Activated T-cell treated with anti-CD3 and anti-CD28 coated beads, Interleukin-2, amount 50 U/mL, for 72 hours (primary cell): Measurements from ENCODE around the gene TRAPPC8. TPM values are rescaled to one million over a fixed set of nuclear protein-coding genes. Genes with fewer than 3 reads are reported as not detected.

Experiments
- ATAC-seq, 2 donors: fragments of 150-1000 bp; cut with Tn5 transposase; replicated peaks in 1 of 2; 2 replicates each; pipeline ENCODE4 v1.10.0; 2021; ENCODE audit warnings: moderate library complexity in 2 of 2, mild to moderate bottlenecking in 1 of 2
- DNase-seq, 2 donors: peaks; one replicate each; pipeline ENCODE4 v3.0.0; 2021 to 2022; ENCODE audit warnings: mixed read lengths in 1 of 2
- H3K27ac Mint-ChIP-seq: one replicate; pipeline ENCODE4 v1.8.0; 2022; ENCODE audit warnings: mild to moderate bottlenecking, moderate library complexity, mixed read lengths
- H3K27me3 Mint-ChIP-seq: one replicate; pipeline ENCODE4 v1.8.0; 2022; ENCODE audit warnings: low read depth, mixed read lengths
- H3K36me3 Mint-ChIP-seq, 2 donors: one replicate each; pipeline ENCODE4 v1.8.0; 2022; ENCODE audit warnings: mixed read lengths in 2 of 2, mild to moderate bottlenecking in 1 of 2; ENCODE audit not compliant: insufficient read depth in 2 of 2
- H3K4me1 Mint-ChIP-seq: one replicate; pipeline ENCODE4 v1.8.0; 2022; ENCODE audit warnings: low read depth, mixed read lengths
- H3K4me3 Mint-ChIP-seq, 2 donors: one replicate each; pipeline ENCODE4 v1.8.0; 2022; ENCODE audit warnings: mild to moderate bottlenecking in 2 of 2, mixed read lengths in 2 of 2, moderate library complexity in 2 of 2
- H3K9me3 Mint-ChIP-seq, 2 donors: one replicate each; pipeline ENCODE4 v1.8.0; 2022; ENCODE audit warnings: mixed read lengths in 2 of 2
- total RNA-seq, 2 donors: library from RNA; stranded (reverse); gene quantifications; one replicate each; pipeline ENCODE4 v1.2.3, GENCODE V29; 2022

The TRAPPC8 gene
- total RNA-seq, 2 donors from 2014 or later, result 39.1 to 40.9 TPM

GRCh38 chr18:31878358-31878757 is 64.6 kb downstream of the TRAPPC8 start:
- H3K27me3 Mint-ChIP-seq, result no peaks in the 10 kb centered on the region
- H3K4me1 Mint-ChIP-seq, result no peaks in the 10 kb centered on the region
- peak overlapping the region; percentile 71 for H3K27ac Mint-ChIP-seq
- DNase-seq (no peak), ATAC-seq (no peak)
- no peak overlapping the region for H3K4me3 Mint-ChIP-seq
- peaks cover 3 to 6% of the 10 kb centered on the region in 2 donors for H3K9me3 Mint-ChIP-seq
- H3K36me3 Mint-ChIP-seq, result peaks cover 30 to 36% of the 10 kb centered on the region in 2 donors

- H3K4me3 Mint-ChIP-seq, result no peak overlapping the region
- peaks cover 3 to 6% of the 10 kb centered on the region in 2 donors for H3K9me3 Mint-ChIP-seq
- ATAC-seq, result no peak
- H3K27me3 Mint-ChIP-seq, result no peaks in the 10 kb centered on the region
- H3K36me3 Mint-ChIP-seq, result peaks cover 28 to 33% of the 10 kb centered on the region in 2 donors
- H3K4me1 Mint-ChIP-seq, result no peaks in the 10 kb centered on the region
- no peak overlapping the region for H3K27ac Mint-ChIP-seq
- DNase-seq, result no peak
Observed at GRCh38 chr18:31877900-31878299, 65.0 kb downstream of the TRAPPC8 start.

- Mint-ChIP-seq H3K4me3 (no peak overlapping the region), H3K27me3 (no peaks in the 10 kb centered on the region), H3K4me1 (no peaks in the 10 kb centered on the region), H3K9me3 (peaks cover 0 to 3% of the 10 kb centered on the region in 2 donors), H3K36me3 (peaks cover 23 to 33% of the 10 kb centered on the region in 2 donors), H3K27ac (peak overlapping the region; percentile 7)
- ATAC-seq (no peak), DNase-seq (no peak)
Observed at GRCh38 chr18:31876707-31877106, 66.2 kb downstream of the TRAPPC8 start.

GRCh38 chr18:31875301-31875700 is 67.6 kb downstream of the TRAPPC8 start:
- no peak for ATAC-seq
- peaks cover 14 to 29% of the 10 kb centered on the region in 2 donors for H3K36me3 Mint-ChIP-seq
- H3K27me3 Mint-ChIP-seq, result no peaks in the 10 kb centered on the region
- no peaks in the 10 kb centered on the region for H3K4me1 Mint-ChIP-seq
- no peak overlapping the region for H3K4me3 Mint-ChIP-seq
- no peak for DNase-seq
- H3K27ac Mint-ChIP-seq, result no peak overlapping the region
- no peaks in the 10 kb centered on the region for H3K9me3 Mint-ChIP-seq

- no peaks in the 10 kb centered on the region for H3K9me3 Mint-ChIP-seq
- ATAC-seq (no peak), DNase-seq (no peak)
- no peaks in the 10 kb centered on the region for H3K27me3 Mint-ChIP-seq
- H3K27ac Mint-ChIP-seq, result no peak overlapping the region
- no peak overlapping the region for H3K4me3 Mint-ChIP-seq
- H3K4me1 Mint-ChIP-seq, result no peaks in the 10 kb centered on the region
- H3K36me3 Mint-ChIP-seq, result peaks cover 1 to 9% of the 10 kb centered on the region in 2 donors
Observed at GRCh38 chr18:31863103-31863502, 79.8 kb downstream of the TRAPPC8 start.

GRCh38 chr18:31860488-31860887 is 82.4 kb downstream of the TRAPPC8 start:
- H3K4me1 Mint-ChIP-seq, result no peaks in the 10 kb centered on the region
- H3K36me3 Mint-ChIP-seq, result peaks cover 1 to 19% of the 10 kb centered on the region in 2 donors
- DNase-seq (no peak), ATAC-seq (no peak)
- no peaks in the 10 kb centered on the region for H3K27me3 Mint-ChIP-seq
- no peaks in the 10 kb centered on the region for H3K9me3 Mint-ChIP-seq
- no peak overlapping the region for H3K4me3 Mint-ChIP-seq
- H3K27ac Mint-ChIP-seq, result peak overlapping the region; percentile 89

GRCh38 chr18:31857526-31858106 is 85.3 kb downstream of the TRAPPC8 start:
- Mint-ChIP-seq H3K27me3 (no peaks in the 10 kb centered on the region), H3K9me3 (no peaks in the 10 kb centered on the region), H3K4me1 (no peaks in the 10 kb centered on the region), H3K27ac (no peak overlapping the region), H3K36me3 (peaks cover 1 to 24% of the 10 kb centered on the region in 2 donors), H3K4me3 (no peak overlapping the region)
- no peak for DNase-seq
- ATAC-seq, result no peak

GRCh38 chr18:31850844-31851243 is 92.1 kb downstream of the TRAPPC8 start:
- H3K36me3 Mint-ChIP-seq, result peaks cover 0 to 19% of the 10 kb centered on the region in 2 donors
- H3K27ac Mint-ChIP-seq, result no peak overlapping the region
- no peaks in the 10 kb centered on the region for H3K9me3 Mint-ChIP-seq

GRCh38 chr18:31840499-31840898 is 102.4 kb downstream of the TRAPPC8 start:
- no peak for ATAC-seq
- Mint-ChIP-seq H3K9me3 (no peaks in the 10 kb centered on the region), H3K27ac (no peak overlapping the region), H3K27me3 (no peaks in the 10 kb centered on the region), H3K36me3 (peaks cover 2 to 25% of the 10 kb centered on the region in 2 donors), H3K4me3 (no peak overlapping the region), H3K4me1 (no peaks in the 10 kb centered on the region)
- no peak for DNase-seq

More at GRCh38 chr18:31850844-31851243, 92.1 kb downstream of the TRAPPC8 start:
- no peaks in the 10 kb centered on the region for H3K27me3 Mint-ChIP-seq
- ATAC-seq, result no peak
- no peaks in the 10 kb centered on the region for H3K4me1 Mint-ChIP-seq
- DNase-seq, result no peak
- no peak overlapping the region for H3K4me3 Mint-ChIP-seq

GRCh38 chr18:31837879-31838278 is 105.0 kb downstream of the TRAPPC8 start:
- Mint-ChIP-seq H3K4me3 (no peak overlapping the region), H3K9me3 (no peaks in the 10 kb centered on the region), H3K27me3 (no peaks in the 10 kb centered on the region), H3K4me1 (no peaks in the 10 kb centered on the region), H3K27ac (no peak overlapping the region), H3K36me3 (peaks cover 6 to 22% of the 10 kb centered on the region in 2 donors)
- DNase-seq (no peak), ATAC-seq (no peak)

GRCh38 chr18:31835528-31836133 is 107.3 kb downstream of the TRAPPC8 start:
- DNase-seq (no peak), ATAC-seq (no peak)
- Mint-ChIP-seq H3K36me3 (peaks cover 6 to 22% of the 10 kb centered on the region in 2 donors), H3K4me1 (no peaks in the 10 kb centered on the region), H3K9me3 (no peaks in the 10 kb centered on the region), H3K4me3 (no peak overlapping the region), H3K27me3 (no peaks in the 10 kb centered on the region), H3K27ac (no peak overlapping the region)

- no peak for ATAC-seq
- Mint-ChIP-seq H3K4me1 (no peaks in the 10 kb centered on the region), H3K27ac (no peak overlapping the region), H3K27me3 (no peaks in the 10 kb centered on the region), H3K4me3 (no peak overlapping the region), H3K36me3 (peaks cover 8 to 19% of the 10 kb centered on the region in 2 donors), H3K9me3 (no peaks in the 10 kb centered on the region)
- no peak for DNase-seq
Observed at GRCh38 chr18:31831903-31832302, 111.0 kb downstream of the TRAPPC8 start.

GRCh38 chr18:31830686-31831085 is 112.2 kb downstream of the TRAPPC8 start:
- Mint-ChIP-seq H3K27me3 (no peaks in the 10 kb centered on the region), H3K36me3 (peaks cover 8 to 15% of the 10 kb centered on the region in 2 donors), H3K27ac (no peak overlapping the region), H3K4me3 (no peak overlapping the region), H3K9me3 (no peaks in the 10 kb centered on the region), H3K4me1 (no peaks in the 10 kb centered on the region)
- ATAC-seq (no peak), DNase-seq (no peak)

GRCh38 chr18:31828613-31829012 is 114.3 kb downstream of the TRAPPC8 start:
- no peaks in the 10 kb centered on the region for H3K27me3 Mint-ChIP-seq
- no peak overlapping the region for H3K4me3 Mint-ChIP-seq
- DNase-seq, result no peak
- H3K9me3 Mint-ChIP-seq, result no peaks in the 10 kb centered on the region
- H3K4me1 Mint-ChIP-seq, result no peaks in the 10 kb centered on the region
- no peak overlapping the region for H3K27ac Mint-ChIP-seq
- ATAC-seq, result no peak
- peaks cover 4 to 9% of the 10 kb centered on the region in 2 donors for H3K36me3 Mint-ChIP-seq
